ENCODE measurements around the gene MLYCD. TPM values are rescaled to one million over a fixed set of nuclear protein-coding genes. Genes with fewer than 3 reads are reported as not detected.

Gene MLYCD
- total and polyA plus RNA-seq, 2 experiments from 2014 or later: 3.2 to 7.2 TPM

GRCh38 chr16:83947642-83948234 lies 48.8 kb downstream of the MLYCD start:
- Histone ChIP-seq H4K20me1 (replicated peaks; ENCODE audit: insufficient read depth) (no peaks in the 10 kb centered on the region; the same call in 1 of the 2 replicates), H3F3A (replicated peaks; ENCODE audit: low read depth) (peaks cover 13% of the 10 kb centered on the region; the same call in 1 of the 2 replicates), H3K27me3 (ENCODE audit: insufficient read depth) (no peaks in the 10 kb centered on the region), H3K79me2 (replicated peaks; ENCODE audit: insufficient read depth) (no peaks in the 10 kb centered on the region), H2AFZ (no peak overlapping the region), H3K4me3 (no peak overlapping the region), H3K4me2 (no peak overlapping the region), H3K36me3 (ENCODE audit: insufficient read depth) (no peaks in the 10 kb centered on the region), H3K27ac (ENCODE audit: low read depth) (no peak overlapping the region), H3K4me1 (ENCODE audit: insufficient read depth) (no peaks in the 10 kb centered on the region), H3K9me2 (ENCODE audit: insufficient read depth) (no peaks in the 10 kb centered on the region)
- no peak overlapping the region for H3K4me3 Mint-ChIP-seq
- peaks cover 17% of the 10 kb centered on the region for H3K9me3 Mint-ChIP-seq
- TF ChIP-seq, protein P1, sequence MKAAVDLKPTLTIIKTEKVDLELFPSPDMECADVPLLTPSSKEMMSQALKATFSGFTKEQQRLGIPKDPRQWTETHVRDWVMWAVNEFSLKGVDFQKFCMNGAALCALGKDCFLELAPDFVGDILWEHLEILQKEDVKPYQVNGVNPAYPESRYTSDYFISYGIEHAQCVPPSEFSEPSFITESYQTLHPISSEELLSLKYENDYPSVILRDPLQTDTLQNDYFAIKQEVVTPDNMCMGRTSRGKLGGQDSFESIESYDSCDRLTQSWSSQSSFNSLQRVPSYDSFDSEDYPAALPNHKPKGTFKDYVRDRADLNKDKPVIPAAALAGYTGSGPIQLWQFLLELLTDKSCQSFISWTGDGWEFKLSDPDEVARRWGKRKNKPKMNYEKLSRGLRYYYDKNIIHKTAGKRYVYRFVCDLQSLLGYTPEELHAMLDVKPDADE (IDR thresholded peaks at IDR 0.05): no peak
- TF ChIP-seq REST (IDR thresholded peaks at IDR 0.05; ENCODE audit: unreplicated experiment) (no peak), EZH2 (IDR thresholded peaks at IDR 0.05; ENCODE audit: low read depth, unreplicated experiment) (no peak), ZNF114 (CRISPR knock-in tag; IDR thresholded peaks at IDR 0.05) (no peak), EZH2phosphoT487 (IDR thresholded peaks at IDR 0.05; ENCODE audit: unreplicated experiment) (no peak), CREB1 (CRISPR knock-in tag; IDR thresholded peaks at IDR 0.05; ENCODE audit: low read depth) (no peak), POLR2AphosphoS5 (IDR thresholded peaks at IDR 0.05; ENCODE audit: low read depth) (no peak), JUNB (IDR thresholded peaks at IDR 0.05; ENCODE audit: unreplicated experiment) (no peak), ZNF331 (CRISPR knock-in tag; IDR thresholded peaks at IDR 0.05; ENCODE audit: low read depth) (no peak), STAT1 (IDR thresholded peaks at IDR 0.05; ENCODE audit: unreplicated experiment) (no peak), NANOG (IDR thresholded peaks at IDR 0.05; ENCODE audit: borderline replicate concordance) (no peak)
- TF ChIP-seq, protein P2, sequence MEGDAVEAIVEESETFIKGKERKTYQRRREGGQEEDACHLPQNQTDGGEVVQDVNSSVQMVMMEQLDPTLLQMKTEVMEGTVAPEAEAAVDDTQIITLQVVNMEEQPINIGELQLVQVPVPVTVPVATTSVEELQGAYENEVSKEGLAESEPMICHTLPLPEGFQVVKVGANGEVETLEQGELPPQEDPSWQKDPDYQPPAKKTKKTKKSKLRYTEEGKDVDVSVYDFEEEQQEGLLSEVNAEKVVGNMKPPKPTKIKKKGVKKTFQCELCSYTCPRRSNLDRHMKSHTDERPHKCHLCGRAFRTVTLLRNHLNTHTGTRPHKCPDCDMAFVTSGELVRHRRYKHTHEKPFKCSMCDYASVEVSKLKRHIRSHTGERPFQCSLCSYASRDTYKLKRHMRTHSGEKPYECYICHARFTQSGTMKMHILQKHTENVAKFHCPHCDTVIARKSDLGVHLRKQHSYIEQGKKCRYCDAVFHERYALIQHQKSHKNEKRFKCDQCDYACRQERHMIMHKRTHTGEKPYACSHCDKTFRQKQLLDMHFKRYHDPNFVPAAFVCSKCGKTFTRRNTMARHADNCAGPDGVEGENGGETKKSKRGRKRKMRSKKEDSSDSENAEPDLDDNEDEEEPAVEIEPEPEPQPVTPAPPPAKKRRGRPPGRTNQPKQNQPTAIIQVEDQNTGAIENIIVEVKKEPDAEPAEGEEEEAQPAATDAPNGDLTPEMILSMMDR (conservative IDR thresholded peaks at IDR 0.05; ENCODE audit: low read depth in 2 of 2): no peak
- TF ChIP-seq, protein P3, sequence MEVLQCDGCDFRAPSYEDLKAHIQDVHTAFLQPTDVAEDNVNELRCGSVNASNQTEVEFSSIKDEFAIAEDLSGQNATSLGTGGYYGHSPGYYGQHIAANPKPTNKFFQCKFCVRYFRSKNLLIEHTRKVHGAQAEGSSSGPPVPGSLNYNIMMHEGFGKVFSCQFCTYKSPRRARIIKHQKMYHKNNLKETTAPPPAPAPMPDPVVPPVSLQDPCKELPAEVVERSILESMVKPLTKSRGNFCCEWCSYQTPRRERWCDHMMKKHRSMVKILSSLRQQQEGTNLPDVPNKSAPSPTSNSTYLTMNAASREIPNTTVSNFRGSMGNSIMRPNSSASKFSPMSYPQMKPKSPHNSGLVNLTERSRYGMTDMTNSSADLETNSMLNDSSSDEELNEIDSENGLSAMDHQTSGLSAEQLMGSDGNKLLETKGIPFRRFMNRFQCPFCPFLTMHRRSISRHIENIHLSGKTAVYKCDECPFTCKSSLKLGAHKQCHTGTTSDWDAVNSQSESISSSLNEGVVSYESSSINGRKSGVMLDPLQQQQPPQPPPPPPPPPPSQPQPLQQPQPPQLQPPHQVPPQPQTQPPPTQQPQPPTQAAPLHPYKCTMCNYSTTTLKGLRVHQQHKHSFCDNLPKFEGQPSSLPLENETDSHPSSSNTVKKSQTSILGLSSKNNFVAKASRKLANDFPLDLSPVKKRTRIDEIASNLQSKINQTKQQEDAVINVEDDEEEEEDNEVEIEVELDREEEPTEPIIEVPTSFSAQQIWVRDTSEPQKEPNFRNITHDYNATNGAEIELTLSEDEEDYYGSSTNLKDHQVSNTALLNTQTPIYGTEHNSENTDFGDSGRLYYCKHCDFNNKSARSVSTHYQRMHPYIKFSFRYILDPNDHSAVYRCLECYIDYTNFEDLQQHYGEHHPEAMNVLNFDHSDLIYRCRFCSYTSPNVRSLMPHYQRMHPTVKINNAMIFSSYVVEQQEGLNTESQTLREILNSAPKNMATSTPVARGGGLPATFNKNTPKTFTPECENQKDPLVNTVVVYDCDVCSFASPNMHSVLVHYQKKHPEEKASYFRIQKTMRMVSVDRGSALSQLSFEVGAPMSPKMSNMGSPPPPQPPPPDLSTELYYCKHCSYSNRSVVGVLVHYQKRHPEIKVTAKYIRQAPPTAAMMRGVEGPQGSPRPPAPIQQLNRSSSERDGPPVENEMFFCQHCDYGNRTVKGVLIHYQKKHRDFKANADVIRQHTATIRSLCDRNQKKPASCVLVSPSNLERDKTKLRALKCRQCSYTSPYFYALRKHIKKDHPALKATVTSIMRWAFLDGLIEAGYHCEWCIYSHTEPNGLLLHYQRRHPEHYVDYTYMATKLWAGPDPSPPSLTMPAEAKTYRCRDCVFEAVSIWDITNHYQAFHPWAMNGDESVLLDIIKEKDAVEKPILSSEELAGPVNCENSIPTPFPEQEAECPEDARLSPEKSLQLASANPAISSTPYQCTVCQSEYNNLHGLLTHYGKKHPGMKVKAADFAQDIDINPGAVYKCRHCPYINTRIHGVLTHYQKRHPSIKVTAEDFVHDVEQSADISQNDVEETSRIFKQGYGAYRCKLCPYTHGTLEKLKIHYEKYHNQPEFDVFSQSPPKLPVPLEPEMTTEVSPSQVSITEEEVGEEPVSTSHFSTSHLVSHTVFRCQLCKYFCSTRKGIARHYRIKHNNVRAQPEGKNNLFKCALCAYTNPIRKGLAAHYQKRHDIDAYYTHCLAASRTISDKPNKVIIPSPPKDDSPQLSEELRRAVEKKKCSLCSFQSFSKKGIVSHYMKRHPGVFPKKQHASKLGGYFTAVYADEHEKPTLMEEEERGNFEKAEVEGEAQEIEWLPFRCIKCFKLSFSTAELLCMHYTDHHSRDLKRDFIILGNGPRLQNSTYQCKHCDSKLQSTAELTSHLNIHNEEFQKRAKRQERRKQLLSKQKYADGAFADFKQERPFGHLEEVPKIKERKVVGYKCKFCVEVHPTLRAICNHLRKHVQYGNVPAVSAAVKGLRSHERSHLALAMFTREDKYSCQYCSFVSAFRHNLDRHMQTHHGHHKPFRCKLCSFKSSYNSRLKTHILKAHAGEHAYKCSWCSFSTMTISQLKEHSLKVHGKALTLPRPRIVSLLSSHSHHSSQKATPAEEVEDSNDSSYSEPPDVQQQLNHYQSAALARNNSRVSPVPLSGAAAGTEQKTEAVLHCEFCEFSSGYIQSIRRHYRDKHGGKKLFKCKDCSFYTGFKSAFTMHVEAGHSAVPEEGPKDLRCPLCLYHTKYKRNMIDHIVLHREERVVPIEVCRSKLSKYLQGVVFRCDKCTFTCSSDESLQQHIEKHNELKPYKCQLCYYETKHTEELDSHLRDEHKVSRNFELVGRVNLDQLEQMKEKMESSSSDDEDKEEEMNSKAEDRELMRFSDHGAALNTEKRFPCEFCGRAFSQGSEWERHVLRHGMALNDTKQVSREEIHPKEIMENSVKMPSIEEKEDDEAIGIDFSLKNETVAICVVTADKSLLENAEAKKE (CRISPR knock-in tag; IDR thresholded peaks at IDR 0.05): no peak
- no peak overlapping the region for H3K27ac Mint-ChIP-seq
- H3K36me3 Mint-ChIP-seq (ENCODE audit: low read depth): peaks cover 9% of the 10 kb centered on the region; the same call in 2 of the 3 replicates
- H3K4me1 Mint-ChIP-seq: no peaks in the 10 kb centered on the region
- no peak for DNase-seq (ENCODE audit: low spot score)
- no peak for ATAC-seq
- H3K27me3 Mint-ChIP-seq (ENCODE audit: insufficient read depth, low read depth, poor library complexity): peaks cover 22% of the 10 kb centered on the region

All from GM23338 (cell line).